ENCODE measurements around the gene CDH19.

DNA sequence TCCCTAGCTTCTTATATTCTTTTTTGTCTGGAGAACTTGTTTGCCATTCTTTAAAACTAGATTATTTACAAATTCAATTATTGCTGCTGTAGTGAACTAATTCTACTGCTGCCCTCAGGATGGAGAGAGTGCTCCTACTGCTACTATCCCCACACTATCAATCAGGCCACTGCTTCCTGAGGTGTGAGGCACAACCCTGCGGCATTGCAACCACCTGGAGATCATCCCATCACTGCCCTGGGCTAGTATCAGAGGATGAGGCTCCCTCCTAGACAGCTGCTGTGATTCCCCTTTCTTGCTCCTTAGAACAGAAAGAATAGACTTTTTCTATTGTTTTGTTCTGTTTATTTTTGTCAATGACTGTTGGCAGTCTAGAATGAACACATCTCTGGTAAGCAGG is 146.6 kb downstream of the CDH19 start:
- TF ChIP-seq, protein P1, sequence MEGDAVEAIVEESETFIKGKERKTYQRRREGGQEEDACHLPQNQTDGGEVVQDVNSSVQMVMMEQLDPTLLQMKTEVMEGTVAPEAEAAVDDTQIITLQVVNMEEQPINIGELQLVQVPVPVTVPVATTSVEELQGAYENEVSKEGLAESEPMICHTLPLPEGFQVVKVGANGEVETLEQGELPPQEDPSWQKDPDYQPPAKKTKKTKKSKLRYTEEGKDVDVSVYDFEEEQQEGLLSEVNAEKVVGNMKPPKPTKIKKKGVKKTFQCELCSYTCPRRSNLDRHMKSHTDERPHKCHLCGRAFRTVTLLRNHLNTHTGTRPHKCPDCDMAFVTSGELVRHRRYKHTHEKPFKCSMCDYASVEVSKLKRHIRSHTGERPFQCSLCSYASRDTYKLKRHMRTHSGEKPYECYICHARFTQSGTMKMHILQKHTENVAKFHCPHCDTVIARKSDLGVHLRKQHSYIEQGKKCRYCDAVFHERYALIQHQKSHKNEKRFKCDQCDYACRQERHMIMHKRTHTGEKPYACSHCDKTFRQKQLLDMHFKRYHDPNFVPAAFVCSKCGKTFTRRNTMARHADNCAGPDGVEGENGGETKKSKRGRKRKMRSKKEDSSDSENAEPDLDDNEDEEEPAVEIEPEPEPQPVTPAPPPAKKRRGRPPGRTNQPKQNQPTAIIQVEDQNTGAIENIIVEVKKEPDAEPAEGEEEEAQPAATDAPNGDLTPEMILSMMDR (IDR thresholded peaks at IDR 0.05 in 4 of 5, conservative IDR thresholded peaks at IDR 0.05 in 1 of 5) = no peak
- no peak for TF ChIP-seq POLR2A (IDR thresholded peaks at IDR 0.05)

All from gastrocnemius medialis (tissue), 4 donors.